HepG2 (cell line): Measurements from ENCODE around the gene KISS1R. TPM values are rescaled to one million over a fixed set of nuclear protein-coding genes. Genes with fewer than 3 reads are reported as not detected.

Experiments used
- GABPA ChIP-seq, 2 experiments: IDR thresholded peaks; 2 replicates each; pipeline ENCODE4 v1.6.1; 2011 to 2016; ENCODE audit warnings: low read depth in 2 of 2, low read length in 1 of 2, missing biosample characterization in 1 of 2, missing genetic modification characterization in 1 of 2
- GATAD1 ChIP-seq: IDR thresholded peaks from 2 replicates; pipeline ENCODE4 v1.6.1; 2016; ENCODE audit warnings: missing genetic modification reagents, missing compliant biosample characterization
- HINFP ChIP-seq: sonication (generic); formaldehyde crosslinking; IDR thresholded peaks from 2 replicates; pipeline ENCODE4 v1.4.0; 2020; ENCODE audit warnings: low read depth, mild to moderate bottlenecking, missing genetic modification reagents
- IRF1 ChIP-seq: sonication (generic); formaldehyde crosslinking; IDR thresholded peaks from 2 replicates; pipeline ENCODE4 v1.4.0; 2020; ENCODE audit warnings: low read depth, mild to moderate bottlenecking, missing genetic modification reagents
- NR2F2 ChIP-seq: IDR thresholded peaks from 2 replicates; pipeline ENCODE4 v1.6.1; 2012; ENCODE audit warnings: low read depth, inconsistent platforms, borderline replicate concordance
- NRL ChIP-seq: sonication (generic); formaldehyde crosslinking; IDR thresholded peaks from 2 replicates; pipeline ENCODE4 v1.5.0; 2020; ENCODE audit warnings: missing genetic modification reagents, mild to moderate bottlenecking, moderate library complexity, borderline replicate concordance
- RFX3 ChIP-seq: IDR thresholded peaks from 2 replicates; pipeline ENCODE4 v1.6.1; 2016; ENCODE audit warnings: missing biosample characterization, missing genetic modification reagents
- SIN3A ChIP-seq: IDR thresholded peaks from 2 replicates; pipeline ENCODE4 v1.6.1; 2011; ENCODE audit warnings: low read depth, mild to moderate bottlenecking, control low read depth, low read length, borderline replicate concordance
- U2AF1 ChIP-seq: fragments of 200-400 bp; formaldehyde crosslinking; optimal IDR thresholded peaks from 2 replicates; pipeline ENCODE3; 2017; ENCODE audit warnings: mild to moderate bottlenecking, low read depth, low read length
- ZBTB37 ChIP-seq: sonication (generic); formaldehyde crosslinking; IDR thresholded peaks from 2 replicates; pipeline ENCODE4 v1.4.0; 2020; ENCODE audit warnings: mild to moderate bottlenecking, missing genetic modification reagents
- ZFP41 ChIP-seq: sonication (generic); formaldehyde crosslinking; IDR thresholded peaks from 2 replicates; pipeline ENCODE4 v1.4.0; 2020; ENCODE audit warnings: mild to moderate bottlenecking, missing genetic modification reagents, borderline replicate concordance
- ZNF274 ChIP-seq: sonication (generic); formaldehyde crosslinking; IDR thresholded peaks from 2 replicates; pipeline ENCODE4 v1.5.1; 2020; ENCODE audit warnings: mild to moderate bottlenecking, missing genetic modification reagents
- ZNF512B ChIP-seq: sonication (generic); formaldehyde crosslinking; IDR thresholded peaks from 2 replicates; pipeline ENCODE4 v1.5.1; 2020; ENCODE audit warnings: missing genetic modification reagents, mild to moderate bottlenecking, borderline replicate concordance
- ZNF644 ChIP-seq: IDR thresholded peaks from 2 replicates; pipeline ENCODE4 v1.6.1; 2016; ENCODE audit warnings: low read depth
- ZNF710 ChIP-seq: sonication (generic); formaldehyde crosslinking; IDR thresholded peaks from 2 replicates; pipeline ENCODE4 v1.5.0; 2020; ENCODE audit warnings: mild to moderate bottlenecking, missing genetic modification reagents, borderline replicate concordance
- ZNF773 ChIP-seq: sonication (generic); formaldehyde crosslinking; IDR thresholded peaks from 2 replicates; pipeline ENCODE4 v1.4.0; 2020; ENCODE audit warnings: missing genetic modification reagents, borderline replicate concordance
- ZNF878 ChIP-seq: sonication (generic); formaldehyde crosslinking; IDR thresholded peaks from 2 replicates; pipeline ENCODE4 v1.8.1; 2023; ENCODE audit warnings: mild to moderate bottlenecking, missing genetic modification reagents, moderate library complexity
- polyA plus RNA-seq, 8 experiments: library from polyadenylated mRNA; depleted of rRNA in 3 of 8; stranded (reverse) in 7 of 8; unstranded in 1 of 8; fragments of >200 nt; fragmentation: Illumina TruSeq in 4 of 8; extraction: Trizol in 4 of 8; gene quantifications; 2 replicates each; pipeline versions ENCODE4 v1.2.1 to v1.2.3, GENCODE V29; 2011 to 2016; ENCODE audit warnings: low read depth in 4 of 8, missing spikeins in 1 of 8, mixed read lengths in 1 of 8; ENCODE audit not compliant: insufficient read depth in 1 of 8
- total RNA-seq, 5 experiments: library from RNA; depleted of rRNA; stranded (reverse); fragments of >200 nt; fragmentation: Illumina TruSeq; extraction: Trizol; gene quantifications; 2 replicates each; pipeline ENCODE4 v1.2.3, GENCODE V29; 2016; ENCODE audit warnings: low read depth in 1 of 5

Gene KISS1R
- total and polyA plus RNA-seq, 2 of the 13 experiments (the other 11 are each of a cell fraction or from before 2014, with no cell fraction given): 1.1 to 10.2 TPM

- TF ChIP-seq HINFP (CRISPR knock-in tag): 0 out of 2 replicates have a peak, but pooled peaks have one; percentile 46
- TF ChIP-seq ZNF274 (CRISPR knock-in tag): peak; percentile 49; the same call in 1 of the 2 replicates
- TF ChIP-seq ZNF710 (CRISPR knock-in tag): peak; percentile 53; the same call in 1 of the 2 replicates
- peak; percentile 51; the same call in 1 of the 2 replicates for TF ChIP-seq NR2F2
- no peak for TF ChIP-seq GABPA (IDR thresholded peaks at IDR 0.05; ENCODE audit: low read depth, low read length)
- TF ChIP-seq GABPA (CRISPR knock-in tag; IDR thresholded peaks at IDR 0.05; ENCODE audit: low read depth): peak; percentile 74
- 0 out of 2 replicates have a peak, but pooled peaks have one; percentile 10 for TF ChIP-seq RFX3 (CRISPR knock-in tag)
- TF ChIP-seq ZBTB37 (CRISPR knock-in tag): peak; percentile 97
- TF ChIP-seq ZNF644 (CRISPR knock-in tag): 0 out of 2 replicates have a peak, but pooled peaks have one; percentile 28
- peak; percentile 92 for TF ChIP-seq SIN3A
- no peak for TF ChIP-seq ZNF512B (CRISPR knock-in tag)
- no peak for TF ChIP-seq ZNF773
- TF ChIP-seq IRF1 (CRISPR knock-in tag): peak; percentile 46; the same call in 1 of the 2 replicates
- peak; percentile 71 for TF ChIP-seq GATAD1 (CRISPR knock-in tag)
- TF ChIP-seq ZNF878 (CRISPR knock-in tag): peak; percentile 88
- no peak for TF ChIP-seq U2AF1
- TF ChIP-seq NRL: peak; percentile 70
- TF ChIP-seq ZFP41 (CRISPR knock-in tag): 0 out of 2 replicates have a peak, but pooled peaks have one; percentile 55
Observed at GRCh38 chr19:934865-935479, 17.8 kb downstream of the KISS1R start (continued).
